ENCODE measurements around the gene ZNF646. TPM values are rescaled to one million over a fixed set of nuclear protein-coding genes. Genes with fewer than 3 reads are reported as not detected.
A peak's percentile ranks its signal among the peaks of the same experiment; 100 is the strongest.

Gene ZNF646
- total and polyA plus RNA-seq, 2 of the 13 experiments (the other 11 are each of a cell fraction or from before 2014, with no cell fraction given), result 3.4 to 10.9 TPM

- TF ChIP-seq SSRP1 (CRISPR knock-in tag; IDR thresholded peaks at IDR 0.05) (0 out of 2 replicates have a peak, but pooled peaks have one; percentile 59), HNF4G (IDR thresholded peaks at IDR 0.05; ENCODE audit: borderline replicate concordance, low read depth, low read length) (no peak), HNF4G (CRISPR knock-in tag; IDR thresholded peaks at IDR 0.05; ENCODE audit: borderline replicate concordance, low read depth) (no peak), ZNF547 (CRISPR knock-in tag; IDR thresholded peaks at IDR 0.05) (no peak)
- TF ChIP-seq, protein P1, sequence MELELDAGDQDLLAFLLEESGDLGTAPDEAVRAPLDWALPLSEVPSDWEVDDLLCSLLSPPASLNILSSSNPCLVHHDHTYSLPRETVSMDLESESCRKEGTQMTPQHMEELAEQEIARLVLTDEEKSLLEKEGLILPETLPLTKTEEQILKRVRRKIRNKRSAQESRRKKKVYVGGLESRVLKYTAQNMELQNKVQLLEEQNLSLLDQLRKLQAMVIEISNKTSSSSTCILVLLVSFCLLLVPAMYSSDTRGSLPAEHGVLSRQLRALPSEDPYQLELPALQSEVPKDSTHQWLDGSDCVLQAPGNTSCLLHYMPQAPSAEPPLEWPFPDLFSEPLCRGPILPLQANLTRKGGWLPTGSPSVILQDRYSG (CRISPR knock-in tag; IDR thresholded peaks at IDR 0.05), result no peak
Measured at GRCh38 chr16:31082368-31083045, 8.3 kb downstream of the ZNF646 start (continued).

GRCh38 chr16:31083081-31083480 is 8.9 kb downstream of the ZNF646 start:
- peaks cover 20 to 31% of the 10 kb centered on the region in 2 experiments for H3K36me3 ChIP-seq (replicated peaks in 1 of 2; ENCODE audit: control insufficient read depth in 1 of 2, insufficient read depth in 2 of 2, low read length in 2 of 2)
- no peak overlapping the region for H2AFZ ChIP-seq (ENCODE audit: low read length)
- FAIRE-seq (no peak), ATAC-seq (no peak), DNase-seq (ENCODE audit: low spot score) (no peak)
- TF ChIP-seq ZNF333 (CRISPR knock-in tag; IDR thresholded peaks at IDR 0.05; ENCODE audit: borderline replicate concordance) (no peak), RBM22 (optimal IDR thresholded peaks at IDR 0.05; ENCODE audit: low read length) (peak; percentile 22), ARNTL (CRISPR knock-in tag; IDR thresholded peaks at IDR 0.05) (no peak)
- no peaks in the 10 kb centered on the region for H3K79me2 ChIP-seq (ENCODE audit: insufficient read depth, low read length)
- ChIA-PET CTCF (ENCODE audit: low intra/inter-chr PET ratio, low total read pairs) (no interaction called here), POLR2A (no interaction called here)
- H3K4me2 ChIP-seq (ENCODE audit: low read depth, low read length), result no peak overlapping the region
- H3K4me3 ChIP-seq (replicated peaks in 1 of 3; ENCODE audit: insufficient read depth in 1 of 3, low read depth in 2 of 3, low read length in 3 of 3), result no peak overlapping the region
- in situ Hi-C loops (cut with HindIII; ENCODE audit: extremely low pct_ligation_motif_present, low pct_unique_long_range_greater_than_20kb), result no loop called here
- intact Hi-C loops (cut with micrococcal nuclease; ENCODE audit: unreplicated experiment), result no loop called here
- no peaks in the 10 kb centered on the region for H3K27me3 ChIP-seq (ENCODE audit: control insufficient read depth in 1 of 2, insufficient read depth in 2 of 2, low read length in 2 of 2)
- WGBS (ENCODE audit: low lambda C conversion rate), result 93% methylated on average over 9 of the region's 9 CpGs
- H3K27ac ChIP-seq (ENCODE audit: extremely low read length, insufficient read depth, low read length), result no peak overlapping the region
- no TSS peak for BruUV-seq (replicated peaks)
- no peaks in the 10 kb centered on the region for H3K9me3 ChIP-seq (ENCODE audit: low read length)
- no peak overlapping the region for H3K9ac ChIP-seq (ENCODE audit: insufficient read depth, low read depth, low read length)
- no peaks in the 10 kb centered on the region; the same call in 1 of the 2 replicates for H4K20me1 ChIP-seq (ENCODE audit: insufficient read depth, low read length)
- H3K4me1 ChIP-seq (ENCODE audit: insufficient read depth, low read length), result no peaks in the 10 kb centered on the region
